ENCODE data around the gene TOP2B.

TOP2B gene

DNA sequence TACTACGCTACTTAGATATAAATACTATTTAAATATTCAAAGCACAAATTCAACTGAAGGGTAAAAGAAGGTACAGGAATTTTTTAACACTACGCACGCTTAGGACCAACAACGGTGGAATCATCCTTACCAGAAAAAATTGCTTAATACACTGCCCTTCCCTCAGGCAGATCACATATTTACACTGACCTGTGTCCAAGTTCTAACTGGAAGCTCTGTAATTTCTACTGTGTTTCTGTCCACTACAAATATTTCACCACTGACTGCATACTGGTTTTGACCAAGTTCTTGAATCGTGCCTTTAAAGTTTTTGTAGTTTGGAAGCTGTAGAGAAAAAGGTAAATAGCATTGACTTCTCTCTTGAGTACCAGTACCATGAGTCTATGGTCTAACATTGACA is 44.2 kb downstream of the TOP2B start:
- no peaks in the 10 kb centered on the region for H3K27me3 Mint-ChIP-seq (ENCODE audit: low read depth)
- H3K4me1 Mint-ChIP-seq, result no peaks in the 10 kb centered on the region
- TF ChIP-seq, protein P1, sequence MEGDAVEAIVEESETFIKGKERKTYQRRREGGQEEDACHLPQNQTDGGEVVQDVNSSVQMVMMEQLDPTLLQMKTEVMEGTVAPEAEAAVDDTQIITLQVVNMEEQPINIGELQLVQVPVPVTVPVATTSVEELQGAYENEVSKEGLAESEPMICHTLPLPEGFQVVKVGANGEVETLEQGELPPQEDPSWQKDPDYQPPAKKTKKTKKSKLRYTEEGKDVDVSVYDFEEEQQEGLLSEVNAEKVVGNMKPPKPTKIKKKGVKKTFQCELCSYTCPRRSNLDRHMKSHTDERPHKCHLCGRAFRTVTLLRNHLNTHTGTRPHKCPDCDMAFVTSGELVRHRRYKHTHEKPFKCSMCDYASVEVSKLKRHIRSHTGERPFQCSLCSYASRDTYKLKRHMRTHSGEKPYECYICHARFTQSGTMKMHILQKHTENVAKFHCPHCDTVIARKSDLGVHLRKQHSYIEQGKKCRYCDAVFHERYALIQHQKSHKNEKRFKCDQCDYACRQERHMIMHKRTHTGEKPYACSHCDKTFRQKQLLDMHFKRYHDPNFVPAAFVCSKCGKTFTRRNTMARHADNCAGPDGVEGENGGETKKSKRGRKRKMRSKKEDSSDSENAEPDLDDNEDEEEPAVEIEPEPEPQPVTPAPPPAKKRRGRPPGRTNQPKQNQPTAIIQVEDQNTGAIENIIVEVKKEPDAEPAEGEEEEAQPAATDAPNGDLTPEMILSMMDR (IDR thresholded peaks at IDR 0.05; ENCODE audit: unreplicated experiment in 3 of 3), result no peak
- no peak overlapping the region for H3K27ac Mint-ChIP-seq
- H3K4me3 Mint-ChIP-seq, result no peak overlapping the region
- peaks cover 81% of the 10 kb centered on the region for H3K36me3 Mint-ChIP-seq (ENCODE audit: low read depth)
- H3K9me3 Mint-ChIP-seq, result no peaks in the 10 kb centered on the region

DNA sequence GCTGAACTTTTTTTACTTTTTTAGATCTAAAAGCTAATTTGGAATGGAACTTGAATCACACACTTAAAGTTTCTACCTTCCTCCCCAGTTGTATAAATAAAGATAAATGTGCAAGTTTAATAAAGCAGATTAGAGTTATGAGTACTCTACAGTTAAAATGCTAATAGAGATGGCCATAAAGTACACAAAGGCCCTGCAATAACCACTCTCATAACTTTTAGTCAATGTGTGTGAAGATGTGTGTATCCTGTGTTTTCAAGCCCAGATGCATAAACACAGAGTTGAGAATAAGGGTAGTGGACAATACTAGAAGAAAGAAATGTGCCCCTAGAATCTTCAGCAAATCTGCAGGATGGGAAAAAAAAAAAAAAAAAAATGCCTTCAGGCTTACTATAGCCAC is 45.3 kb downstream of the TOP2B start:
- no peaks in the 10 kb centered on the region for H3K9me3 Mint-ChIP-seq
- TF ChIP-seq, protein P1 (IDR thresholded peaks at IDR 0.05; ENCODE audit: unreplicated experiment in 3 of 3), result no peak
- peaks cover 79% of the 10 kb centered on the region for H3K36me3 Mint-ChIP-seq (ENCODE audit: low read depth)
- H3K27ac Mint-ChIP-seq, result no peak overlapping the region
- no peaks in the 10 kb centered on the region for H3K4me1 Mint-ChIP-seq
- H3K27me3 Mint-ChIP-seq (ENCODE audit: low read depth), result no peaks in the 10 kb centered on the region
- no peak overlapping the region for H3K4me3 Mint-ChIP-seq

DNA sequence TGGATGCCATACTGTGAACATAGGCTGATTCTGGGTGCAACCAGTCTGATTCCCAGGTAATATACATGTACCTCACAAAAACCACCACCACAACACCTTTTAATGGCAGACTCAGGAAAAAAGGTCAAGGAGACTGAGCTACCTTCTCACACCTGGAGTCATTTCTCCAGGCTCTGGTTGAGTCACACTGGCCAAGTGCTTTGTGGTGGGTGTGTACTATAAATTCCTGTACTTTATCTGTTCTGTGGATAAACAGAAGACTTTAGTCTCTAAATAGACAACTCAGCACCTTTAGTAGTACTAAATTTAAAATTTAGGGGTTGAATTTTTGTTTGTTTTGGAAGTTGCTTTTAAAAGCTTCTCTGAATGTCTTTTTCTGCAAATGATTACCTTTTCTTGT is 46.7 kb downstream of the TOP2B start:
- Mint-ChIP-seq H3K9me3 (no peaks in the 10 kb centered on the region), H3K4me1 (no peaks in the 10 kb centered on the region), H3K27ac (no peak overlapping the region), H3K4me3 (no peak overlapping the region), H3K36me3 (ENCODE audit: low read depth) (peaks cover 77% of the 10 kb centered on the region), H3K27me3 (ENCODE audit: low read depth) (no peaks in the 10 kb centered on the region)
- TF ChIP-seq, protein P1 (IDR thresholded peaks at IDR 0.05; ENCODE audit: unreplicated experiment in 3 of 3), result no peak

DNA sequence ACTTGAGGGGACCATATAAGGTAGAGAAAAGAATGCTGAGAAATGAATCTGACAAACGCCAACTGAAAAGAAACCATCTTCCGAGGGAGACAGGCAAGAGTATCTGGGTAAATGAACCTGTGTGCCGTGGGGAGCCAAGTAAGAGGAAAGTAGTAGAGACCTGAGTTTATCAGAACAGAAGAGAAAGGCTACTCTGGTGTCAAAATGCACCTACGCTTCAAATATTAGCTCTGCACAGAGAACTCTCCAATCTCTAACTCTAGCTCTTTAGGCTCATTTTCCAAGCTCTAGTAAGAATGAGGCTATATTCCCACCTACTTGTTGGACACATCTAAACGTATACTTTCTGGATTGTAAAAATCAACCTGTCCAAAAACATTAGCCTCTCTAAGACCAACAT is 53.5 kb downstream of the TOP2B start:
- TF ChIP-seq, protein P1 (IDR thresholded peaks at IDR 0.05; ENCODE audit: unreplicated experiment in 3 of 3), result no peak
- no peaks in the 10 kb centered on the region for H3K9me3 Mint-ChIP-seq
- no peak overlapping the region for H3K27ac Mint-ChIP-seq
- H3K4me1 Mint-ChIP-seq, result no peaks in the 10 kb centered on the region
- H3K27me3 Mint-ChIP-seq (ENCODE audit: low read depth), result no peaks in the 10 kb centered on the region
- H3K36me3 Mint-ChIP-seq (ENCODE audit: low read depth), result peaks cover 77% of the 10 kb centered on the region
- H3K4me3 Mint-ChIP-seq, result no peak overlapping the region

DNA sequence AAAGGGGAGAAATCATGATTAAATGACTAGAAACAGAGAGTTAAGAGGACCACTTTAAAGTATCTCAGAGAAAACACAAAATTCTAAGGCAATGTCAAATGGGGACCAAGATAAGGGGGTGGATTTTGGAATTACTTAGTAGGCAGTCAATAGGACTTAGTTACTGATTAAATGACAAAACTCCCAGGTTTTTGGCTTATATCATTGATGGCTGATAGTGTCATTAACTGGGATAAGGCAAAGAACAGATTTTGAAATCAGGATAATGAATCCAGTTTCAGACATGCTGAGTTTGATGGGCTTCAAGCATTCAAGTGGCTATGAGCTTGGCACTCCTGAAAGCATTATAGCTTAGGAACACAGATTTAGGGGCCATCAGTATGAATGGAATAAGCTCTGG is 53.9 kb downstream of the TOP2B start:
- Mint-ChIP-seq H3K9me3 (no peaks in the 10 kb centered on the region), H3K4me3 (no peak overlapping the region), H3K27ac (no peak overlapping the region), H3K27me3 (ENCODE audit: low read depth) (no peaks in the 10 kb centered on the region), H3K4me1 (no peaks in the 10 kb centered on the region), H3K36me3 (ENCODE audit: low read depth) (peaks cover 81% of the 10 kb centered on the region)
- TF ChIP-seq, protein P1 (IDR thresholded peaks at IDR 0.05; ENCODE audit: unreplicated experiment in 3 of 3), result no peak

DNA sequence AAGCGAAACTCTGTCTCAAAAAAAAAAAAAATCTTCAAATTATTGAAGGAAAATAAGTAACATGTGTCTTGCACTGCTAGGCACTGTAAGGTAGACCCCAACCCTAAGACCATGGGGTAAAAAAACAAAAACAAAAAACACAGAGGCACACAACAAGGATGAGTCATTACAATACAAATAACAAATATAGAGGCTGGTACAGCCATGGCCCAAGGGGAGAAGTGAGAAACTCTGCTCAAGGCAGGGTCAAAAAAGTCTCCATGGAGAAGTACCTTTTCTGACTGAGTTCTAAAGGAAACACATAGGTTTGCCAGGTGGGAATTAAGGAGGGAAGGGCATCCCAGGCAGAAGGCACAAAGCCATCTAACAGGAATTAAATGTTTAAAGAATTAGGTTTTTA is 54.5 kb downstream of the TOP2B start:
- Mint-ChIP-seq H3K36me3 (ENCODE audit: low read depth) (peaks cover 82% of the 10 kb centered on the region), H3K27ac (no peak overlapping the region), H3K9me3 (no peaks in the 10 kb centered on the region), H3K4me3 (no peak overlapping the region), H3K27me3 (ENCODE audit: low read depth) (no peaks in the 10 kb centered on the region), H3K4me1 (no peaks in the 10 kb centered on the region)
- TF ChIP-seq, protein P1 (IDR thresholded peaks at IDR 0.05; ENCODE audit: unreplicated experiment in 3 of 3), result no peak
